ENCODE results near the gene SHQ1.
"Not testable (repeated sequence)": the region's sequence is repeated elsewhere in the genome, so short reads cannot be mapped to it uniquely, and the experiment has no call there.

The SHQ1 gene

DNA sequence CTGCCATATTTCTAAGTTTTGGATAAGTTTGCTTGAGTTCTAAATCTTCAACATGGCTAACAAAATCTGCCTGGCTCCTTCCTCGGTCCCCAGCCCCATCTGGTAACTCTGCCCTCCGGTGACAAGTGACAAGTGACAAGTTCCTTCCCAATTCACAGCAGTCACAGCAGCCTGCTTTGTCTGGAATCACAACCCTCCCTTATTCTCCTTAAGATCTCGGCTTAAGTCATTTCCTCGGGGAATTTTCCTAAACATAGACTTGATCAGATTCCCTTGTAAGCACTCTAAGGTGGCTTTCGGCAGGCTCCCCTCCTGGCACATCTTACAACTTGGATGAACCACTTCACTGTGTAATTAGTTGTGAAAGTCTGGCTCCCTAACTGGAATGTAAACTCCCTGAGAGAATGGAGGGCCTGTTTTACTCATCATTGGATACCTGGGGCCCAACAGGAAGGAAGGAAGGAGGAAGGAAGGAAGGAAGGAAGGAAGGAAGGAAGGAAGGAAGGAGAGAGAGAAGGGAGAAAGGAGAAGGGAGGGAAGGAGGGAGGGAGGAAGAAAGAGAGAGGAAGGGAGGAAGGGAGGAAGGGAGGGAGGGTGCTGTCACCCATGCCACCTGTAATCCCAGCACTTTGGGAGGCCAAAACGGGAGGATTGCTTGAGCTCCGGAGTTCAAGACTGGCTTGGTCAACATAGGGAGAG, 126.4 kb downstream of the SHQ1 start:
- no peak for ATAC-seq (replicated peaks)
- H3K27me3 Mint-ChIP-seq, result peaks cover 15 to 18% of the 10 kb centered on the region in 2 donors
- H3K36me3 Mint-ChIP-seq, result peaks cover 6% of the 10 kb centered on the region in 2 donors
- peak overlapping the region; percentile 76 for H3K27ac Mint-ChIP-seq
- no peak for DNase-seq
- peaks cover 11 to 13% of the 10 kb centered on the region in 2 donors for H3K4me1 Mint-ChIP-seq
- no peak overlapping the region for H3K4me3 Mint-ChIP-seq
- no peaks in the 10 kb centered on the region for H3K9me3 Mint-ChIP-seq

DNA sequence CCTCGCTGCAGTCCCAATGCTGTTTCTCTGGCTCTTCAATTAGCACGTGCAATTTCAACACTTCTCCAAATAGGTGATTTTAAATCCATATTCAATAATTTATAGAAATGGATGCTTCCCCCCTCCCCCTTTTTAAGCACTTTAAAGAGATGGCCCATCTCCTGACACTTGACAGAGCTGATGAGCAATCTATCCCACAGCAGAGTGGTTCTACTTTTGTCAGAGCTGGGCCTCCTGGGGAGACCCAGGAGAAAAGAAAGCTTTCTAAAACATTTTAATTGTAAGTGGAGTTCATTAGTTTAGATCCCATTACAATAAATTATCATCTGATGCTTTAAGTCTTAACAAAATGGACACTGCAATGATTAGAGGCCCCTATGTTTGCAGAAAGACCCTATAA, 127.7 kb downstream of the SHQ1 start:
- no peak for DNase-seq
- Mint-ChIP-seq H3K36me3 (peaks cover 6 to 15% of the 10 kb centered on the region in 2 donors), H3K4me1 (peaks cover 11 to 13% of the 10 kb centered on the region in 2 donors), H3K4me3 (no peak overlapping the region), H3K27me3 (peaks cover 15 to 17% of the 10 kb centered on the region in 2 donors), H3K9me3 (peaks cover 0 to 2% of the 10 kb centered on the region in 2 donors), H3K27ac (no peak overlapping the region)
- ATAC-seq (replicated peaks), result no peak

DNA sequence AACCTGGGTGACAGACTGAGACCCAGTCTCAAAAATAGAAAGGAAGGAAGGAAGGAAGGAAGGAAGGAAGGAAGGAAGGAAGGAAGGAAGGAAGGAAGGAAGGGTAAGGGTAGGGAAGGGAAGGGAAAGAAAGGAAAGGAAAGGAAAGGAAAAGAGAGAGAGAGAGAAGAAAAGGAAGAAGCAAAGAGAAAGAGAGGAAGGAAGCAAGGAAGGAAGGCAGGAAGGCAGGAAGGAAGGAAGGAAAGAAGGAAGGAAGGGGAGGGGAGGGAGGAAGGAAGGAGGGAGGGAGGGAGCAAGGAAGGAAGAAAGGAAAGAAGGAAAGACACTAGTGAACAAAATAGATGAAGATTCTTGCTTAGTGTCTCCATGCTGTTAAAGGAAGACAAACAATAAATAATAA, 129.1 kb downstream of the SHQ1 start:
- no peak for DNase-seq
- Mint-ChIP-seq H3K27ac (no peak overlapping the region), H3K36me3 (peaks cover 8 to 21% of the 10 kb centered on the region in 2 donors)

DNA sequence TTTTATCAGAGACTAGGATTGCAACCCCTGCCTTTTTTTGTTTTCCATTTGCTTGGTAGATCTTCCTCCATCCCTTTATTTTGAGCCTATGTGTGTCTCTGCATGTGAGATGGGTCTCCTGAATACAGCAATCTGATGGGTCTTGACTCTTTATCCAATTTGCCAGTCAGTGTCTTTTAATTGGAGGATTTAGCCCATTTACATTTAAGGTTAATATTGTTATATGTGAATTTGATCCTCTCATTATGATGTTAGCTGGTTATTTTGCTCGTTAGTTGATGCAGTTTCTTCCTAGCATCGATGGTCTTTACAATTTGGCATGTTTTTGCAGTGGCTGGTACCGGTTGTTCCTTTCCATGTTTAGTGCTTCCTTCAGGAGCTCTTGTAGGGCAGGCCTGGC, 134.1 kb downstream of the SHQ1 start:
- H3K9me3 Mint-ChIP-seq, result peaks cover 7 to 12% of the 10 kb centered on the region in 2 donors
- peaks cover 7 to 21% of the 10 kb centered on the region in 2 donors for H3K36me3 Mint-ChIP-seq
- not testable (repeated sequence) for H3K4me3 Mint-ChIP-seq; ATAC-seq (replicated peaks); H3K4me1 Mint-ChIP-seq; H3K27ac Mint-ChIP-seq; DNase-seq
- peaks cover 18 to 28% of the 10 kb centered on the region in 2 donors for H3K27me3 Mint-ChIP-seq

More for the DNA sequence above, 129.1 kb downstream of the SHQ1 start:
- peaks cover 17 to 22% of the 10 kb centered on the region in 2 donors for H3K27me3 Mint-ChIP-seq
- H3K4me3 Mint-ChIP-seq, result no peak overlapping the region
- peaks cover 7 to 8% of the 10 kb centered on the region in 2 donors for H3K9me3 Mint-ChIP-seq
- H3K4me1 Mint-ChIP-seq, result peaks cover 10 to 13% of the 10 kb centered on the region in 2 donors
- no peak for ATAC-seq (replicated peaks)

DNA sequence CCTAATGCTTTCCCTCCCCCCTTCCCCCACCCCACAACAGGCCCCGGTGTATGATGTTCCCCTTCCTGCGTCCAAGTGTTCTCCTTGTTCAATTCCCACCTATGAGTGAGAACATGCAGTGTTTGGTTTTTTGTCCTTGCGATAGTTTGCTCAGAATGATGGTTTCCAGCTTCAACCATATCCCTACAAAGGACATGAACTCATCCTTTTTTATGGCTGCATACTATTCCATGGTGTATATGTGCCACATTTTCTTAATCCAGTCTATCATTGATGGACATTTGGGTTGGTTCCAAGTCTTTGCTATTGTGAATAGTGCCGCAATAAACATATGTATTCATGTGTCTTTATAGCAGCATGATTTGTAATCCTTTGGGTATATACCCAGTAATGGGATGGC, 137.8 kb downstream of the SHQ1 start:
- H3K9me3 Mint-ChIP-seq; DNase-seq; ATAC-seq (replicated peaks); H3K4me1 Mint-ChIP-seq; H3K4me3 Mint-ChIP-seq; H3K27ac Mint-ChIP-seq: not testable (repeated sequence)
- Mint-ChIP-seq H3K27me3 (peaks cover 14 to 40% of the 10 kb centered on the region in 2 donors), H3K36me3 (peaks cover 7 to 10% of the 10 kb centered on the region in 2 donors)

DNA sequence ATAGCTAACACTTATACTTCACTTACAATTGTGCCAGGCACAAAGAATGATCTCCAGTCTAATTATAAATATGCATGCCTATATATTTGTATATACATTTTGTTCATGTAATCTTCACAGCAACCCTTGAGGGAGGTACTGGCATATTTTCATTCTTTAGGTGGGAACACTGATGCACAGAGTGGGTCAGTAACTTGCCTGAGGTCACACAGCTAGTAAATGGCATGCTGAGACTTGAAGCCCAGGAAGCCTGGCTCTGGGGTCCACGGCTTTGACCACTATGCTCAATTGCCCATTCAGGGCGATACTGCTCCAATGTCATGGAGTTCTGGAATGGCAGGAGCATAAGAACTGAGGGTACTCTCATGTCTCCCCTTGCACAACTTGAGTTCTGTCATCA, 139.8 kb downstream of the SHQ1 start:
- ATAC-seq (replicated peaks) (no peak), DNase-seq (no peak)
- Mint-ChIP-seq H3K36me3 (no peaks in the 10 kb centered on the region), H3K9me3 (peaks cover 0 to under 1% of the 10 kb centered on the region in 2 donors), H3K27ac (no peak overlapping the region), H3K4me1 (peaks cover 0 to 1% of the 10 kb centered on the region in 2 donors), H3K27me3 (peaks cover 4 to 25% of the 10 kb centered on the region in 2 donors), H3K4me3 (no peak overlapping the region)

DNA sequence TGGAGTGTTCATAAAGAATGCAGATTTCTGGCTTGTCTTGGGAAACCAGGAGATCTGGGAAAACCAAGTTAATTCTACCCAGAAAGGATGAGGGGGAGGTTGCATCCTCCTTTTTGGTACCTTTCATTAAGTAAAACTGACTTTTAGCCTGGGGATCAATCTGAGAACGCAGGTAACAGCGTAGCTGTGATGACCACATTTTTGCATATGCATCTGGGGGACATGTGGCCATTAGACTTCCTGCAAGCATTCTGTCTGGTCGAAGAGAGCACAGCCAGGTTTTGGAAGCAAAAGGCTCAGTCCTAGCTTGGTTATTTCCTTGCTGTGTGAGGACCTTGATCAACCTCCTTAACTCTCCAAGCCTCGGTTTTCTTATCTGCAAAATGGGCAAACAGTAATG, 145.2 kb downstream of the SHQ1 start:
- peaks cover 0 to 2% of the 10 kb centered on the region in 2 donors for H3K4me1 Mint-ChIP-seq
- ATAC-seq (replicated peaks), result no peak
- no peak overlapping the region for H3K27ac Mint-ChIP-seq
- H3K4me3 Mint-ChIP-seq, result no peak overlapping the region
- H3K27me3 Mint-ChIP-seq, result peaks cover 12 to 32% of the 10 kb centered on the region in 2 donors
- H3K36me3 Mint-ChIP-seq, result no peaks in the 10 kb centered on the region
- DNase-seq, result no peak
- no peaks in the 10 kb centered on the region for H3K9me3 Mint-ChIP-seq

DNA sequence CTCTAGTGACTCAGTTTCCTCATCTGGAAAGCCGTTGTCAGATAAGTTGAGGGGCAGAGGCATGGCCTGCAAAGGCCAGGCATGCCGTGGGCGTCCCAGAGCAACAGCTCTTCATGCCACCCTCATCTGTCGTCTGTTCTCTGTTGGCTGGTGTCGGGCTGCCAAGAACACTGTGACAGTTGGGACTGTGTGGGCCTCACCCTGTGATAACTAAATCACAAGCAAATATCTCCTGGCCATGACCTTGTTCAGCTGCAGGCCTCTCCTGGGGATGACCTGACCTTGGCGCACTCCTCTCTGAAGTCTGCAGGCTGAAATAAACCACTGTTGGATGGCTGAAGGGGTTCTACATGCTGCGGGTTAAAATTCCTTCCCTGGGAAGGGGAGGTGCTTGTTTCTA, 145.9 kb downstream of the SHQ1 start:
- ATAC-seq (replicated peaks), result no peak
- Mint-ChIP-seq H3K36me3 (no peaks in the 10 kb centered on the region), H3K4me3 (no peak overlapping the region), H3K27ac (no peak overlapping the region), H3K27me3 (peaks cover 12 to 34% of the 10 kb centered on the region in 2 donors), H3K4me1 (peaks cover 0 to 2% of the 10 kb centered on the region in 2 donors), H3K9me3 (no peaks in the 10 kb centered on the region)
- no peak for DNase-seq

DNA sequence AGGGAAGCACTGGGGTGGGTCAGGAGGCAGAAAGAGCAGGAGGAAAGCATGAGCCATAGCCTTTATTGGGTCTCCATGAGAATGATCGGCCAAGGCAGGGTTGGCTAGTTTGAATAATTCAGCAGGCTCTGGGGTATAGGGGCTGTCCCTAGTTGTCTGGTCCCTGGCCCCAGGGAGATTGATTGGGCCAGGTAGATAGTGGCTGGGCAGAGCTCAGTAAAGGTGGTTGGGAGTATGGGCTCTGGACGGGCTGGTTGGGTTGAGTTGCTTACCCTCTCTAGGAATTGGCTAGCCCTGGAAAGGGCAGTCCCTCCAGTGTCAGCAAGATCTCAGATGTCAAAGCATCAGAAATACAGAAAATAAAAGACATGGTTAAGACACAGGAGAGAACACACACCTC, 148.1 kb downstream of the SHQ1 start:
- no peaks in the 10 kb centered on the region for H3K9me3 Mint-ChIP-seq
- H3K27me3 Mint-ChIP-seq, result peaks cover 12 to 37% of the 10 kb centered on the region in 2 donors
- no peak overlapping the region for H3K27ac Mint-ChIP-seq
- H3K4me1 Mint-ChIP-seq, result peaks cover 0 to 2% of the 10 kb centered on the region in 2 donors
- DNase-seq (no peak), ATAC-seq (replicated peaks) (no peak)
- H3K4me3 Mint-ChIP-seq, result no peak overlapping the region
- no peaks in the 10 kb centered on the region for H3K36me3 Mint-ChIP-seq

DNA sequence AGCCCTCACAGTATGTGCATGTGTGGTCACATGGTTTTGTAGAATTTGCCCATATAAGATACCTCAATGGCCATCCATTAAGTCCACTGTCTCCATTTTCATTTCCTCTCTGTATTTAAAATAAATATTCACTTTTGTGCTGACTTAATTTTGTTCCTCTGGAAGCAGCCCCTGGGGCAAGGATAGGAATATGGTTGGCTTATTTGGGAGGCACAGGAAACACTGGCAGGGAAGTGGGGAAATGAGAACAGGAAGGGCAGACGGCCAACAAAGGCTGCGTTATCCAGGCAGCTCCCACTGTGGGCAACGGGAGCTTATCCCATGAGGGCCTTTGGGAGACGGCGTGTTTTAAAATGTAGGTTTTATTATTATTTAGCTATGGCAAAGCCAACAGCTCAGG, 148.6 kb downstream of the SHQ1 start:
- ATAC-seq (replicated peaks), result no peak
- no peaks in the 10 kb centered on the region for H3K9me3 Mint-ChIP-seq
- no peaks in the 10 kb centered on the region for H3K36me3 Mint-ChIP-seq
- H3K27ac Mint-ChIP-seq, result no peak overlapping the region
- H3K4me3 Mint-ChIP-seq, result no peak overlapping the region
- H3K4me1 Mint-ChIP-seq, result peaks cover 0 to 2% of the 10 kb centered on the region in 2 donors
- no peak for DNase-seq
- H3K27me3 Mint-ChIP-seq, result peaks cover 12 to 37% of the 10 kb centered on the region in 2 donors

All from stimulated activated naive B cell treated with anti-CD40 and anti-IgM and Interleukin-4, amounts not matched to agents 10 μg/mL and 1 μg/mL and 100 μg/mL, for 72 hours (primary cell).